GM23338 (cell line): Measurements from ENCODE around the gene ATP5ME. TPM values are rescaled to one million over a fixed set of nuclear protein-coding genes. Genes with fewer than 3 reads are reported as not detected.

ENCODE experiments used
- CREB1 ChIP-seq: fragments of 250-450 bp; sonication (Bioruptor Pico); IDR thresholded peaks from 2 replicates; pipeline ENCODE4 v1.5.0; 2020; ENCODE audit warnings: low read depth, mild to moderate bottlenecking, moderate library complexity
- JUNB ChIP-seq: IDR thresholded peaks from one replicate; pipeline ENCODE4 v1.6.1; 2016; ENCODE audit warnings: antibody characterized with exemption; ENCODE audit not compliant: unreplicated experiment
- POLR2AphosphoS5 ChIP-seq: IDR thresholded peaks from 2 replicates; pipeline ENCODE4 v1.6.1; 2016; ENCODE audit warnings: antibody characterized with exemption, low read depth
- ZNF331 ChIP-seq: fragments of 250-450 bp; sonication (Bioruptor Pico); IDR thresholded peaks from 2 replicates; pipeline ENCODE4 v1.5.0; 2020; ENCODE audit warnings: low read depth, mild to moderate bottlenecking, moderate library complexity
- polyA plus RNA-seq: library from polyadenylated mRNA; unstranded; fragments of >200 nt; fragmentation: Nextera tagmentation; extraction: Ambion mirVana; gene quantifications from 2 replicates; pipeline ENCODE4 v1.2.1, GENCODE V29; 2016
- total RNA-seq: library from RNA; depleted of rRNA; stranded (reverse); fragments of >200 nt; shearing (Covaris generic); gene quantifications from 2 replicates; pipeline ENCODE4 v1.2.3, GENCODE V29; 2014
- TF ChIP-seq, protein P1 (sequence below): fragments of 250-450 bp; sonication (Bioruptor Pico); IDR thresholded peaks from 2 replicates; pipeline ENCODE4 v1.5.0; 2020; ENCODE audit warnings: mild to moderate bottlenecking, moderate library complexity
- TF ChIP-seq, protein P2 (sequence below): IDR thresholded peaks from one replicate; pipeline ENCODE4 v1.6.1; 2018; ENCODE audit warnings: antibody characterized with exemption; ENCODE audit not compliant: unreplicated experiment

Gene ATP5ME
- total and polyA plus RNA-seq, 2 experiments from 2014 or later, result 60.5 to 2,021 TPM

DNA sequence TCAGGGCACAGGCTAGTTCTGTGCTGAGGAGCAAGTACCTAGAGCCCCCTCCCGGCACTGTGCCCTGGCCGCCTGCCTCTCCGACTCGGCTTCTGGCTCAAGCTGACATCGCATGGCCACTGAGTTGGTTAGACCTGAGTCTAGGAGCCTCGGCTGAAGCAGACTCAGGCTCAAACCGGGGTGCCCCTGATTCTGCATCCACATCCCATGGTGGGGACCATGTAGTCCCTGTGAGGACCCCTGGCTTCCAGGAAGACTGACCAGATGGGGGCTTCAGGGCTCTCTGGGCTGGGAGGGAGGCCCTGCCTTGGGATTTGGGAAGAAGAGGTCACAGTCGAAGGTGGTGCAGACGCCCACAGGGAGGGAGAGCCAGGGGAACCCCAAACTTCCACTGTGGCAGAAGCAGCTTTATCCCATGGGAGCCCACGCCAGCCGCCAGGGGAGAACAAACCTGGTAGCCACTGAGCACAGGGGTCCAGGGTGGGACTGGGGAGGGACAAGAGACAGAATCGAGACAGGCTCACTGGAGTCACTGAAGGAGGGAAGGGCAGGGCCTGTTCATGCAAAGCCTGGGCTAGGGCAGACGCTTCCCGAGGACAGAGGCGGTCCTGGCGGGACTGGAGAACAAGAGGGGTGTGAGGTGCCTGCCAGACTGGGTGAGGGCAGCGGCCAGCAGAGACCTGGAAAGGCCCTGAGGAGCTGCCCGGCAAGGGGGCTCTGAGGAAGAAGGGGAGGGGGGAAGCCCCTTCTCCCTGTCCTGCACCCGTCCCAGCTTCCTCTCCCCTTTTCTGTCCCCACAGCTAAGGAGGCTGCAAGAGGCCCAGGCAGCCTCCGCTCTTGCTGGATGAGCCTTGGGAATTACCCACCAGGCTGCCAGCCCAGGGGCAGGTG, 47.6 kb downstream of the ATP5ME start (continued):
- TF ChIP-seq, protein P1, sequence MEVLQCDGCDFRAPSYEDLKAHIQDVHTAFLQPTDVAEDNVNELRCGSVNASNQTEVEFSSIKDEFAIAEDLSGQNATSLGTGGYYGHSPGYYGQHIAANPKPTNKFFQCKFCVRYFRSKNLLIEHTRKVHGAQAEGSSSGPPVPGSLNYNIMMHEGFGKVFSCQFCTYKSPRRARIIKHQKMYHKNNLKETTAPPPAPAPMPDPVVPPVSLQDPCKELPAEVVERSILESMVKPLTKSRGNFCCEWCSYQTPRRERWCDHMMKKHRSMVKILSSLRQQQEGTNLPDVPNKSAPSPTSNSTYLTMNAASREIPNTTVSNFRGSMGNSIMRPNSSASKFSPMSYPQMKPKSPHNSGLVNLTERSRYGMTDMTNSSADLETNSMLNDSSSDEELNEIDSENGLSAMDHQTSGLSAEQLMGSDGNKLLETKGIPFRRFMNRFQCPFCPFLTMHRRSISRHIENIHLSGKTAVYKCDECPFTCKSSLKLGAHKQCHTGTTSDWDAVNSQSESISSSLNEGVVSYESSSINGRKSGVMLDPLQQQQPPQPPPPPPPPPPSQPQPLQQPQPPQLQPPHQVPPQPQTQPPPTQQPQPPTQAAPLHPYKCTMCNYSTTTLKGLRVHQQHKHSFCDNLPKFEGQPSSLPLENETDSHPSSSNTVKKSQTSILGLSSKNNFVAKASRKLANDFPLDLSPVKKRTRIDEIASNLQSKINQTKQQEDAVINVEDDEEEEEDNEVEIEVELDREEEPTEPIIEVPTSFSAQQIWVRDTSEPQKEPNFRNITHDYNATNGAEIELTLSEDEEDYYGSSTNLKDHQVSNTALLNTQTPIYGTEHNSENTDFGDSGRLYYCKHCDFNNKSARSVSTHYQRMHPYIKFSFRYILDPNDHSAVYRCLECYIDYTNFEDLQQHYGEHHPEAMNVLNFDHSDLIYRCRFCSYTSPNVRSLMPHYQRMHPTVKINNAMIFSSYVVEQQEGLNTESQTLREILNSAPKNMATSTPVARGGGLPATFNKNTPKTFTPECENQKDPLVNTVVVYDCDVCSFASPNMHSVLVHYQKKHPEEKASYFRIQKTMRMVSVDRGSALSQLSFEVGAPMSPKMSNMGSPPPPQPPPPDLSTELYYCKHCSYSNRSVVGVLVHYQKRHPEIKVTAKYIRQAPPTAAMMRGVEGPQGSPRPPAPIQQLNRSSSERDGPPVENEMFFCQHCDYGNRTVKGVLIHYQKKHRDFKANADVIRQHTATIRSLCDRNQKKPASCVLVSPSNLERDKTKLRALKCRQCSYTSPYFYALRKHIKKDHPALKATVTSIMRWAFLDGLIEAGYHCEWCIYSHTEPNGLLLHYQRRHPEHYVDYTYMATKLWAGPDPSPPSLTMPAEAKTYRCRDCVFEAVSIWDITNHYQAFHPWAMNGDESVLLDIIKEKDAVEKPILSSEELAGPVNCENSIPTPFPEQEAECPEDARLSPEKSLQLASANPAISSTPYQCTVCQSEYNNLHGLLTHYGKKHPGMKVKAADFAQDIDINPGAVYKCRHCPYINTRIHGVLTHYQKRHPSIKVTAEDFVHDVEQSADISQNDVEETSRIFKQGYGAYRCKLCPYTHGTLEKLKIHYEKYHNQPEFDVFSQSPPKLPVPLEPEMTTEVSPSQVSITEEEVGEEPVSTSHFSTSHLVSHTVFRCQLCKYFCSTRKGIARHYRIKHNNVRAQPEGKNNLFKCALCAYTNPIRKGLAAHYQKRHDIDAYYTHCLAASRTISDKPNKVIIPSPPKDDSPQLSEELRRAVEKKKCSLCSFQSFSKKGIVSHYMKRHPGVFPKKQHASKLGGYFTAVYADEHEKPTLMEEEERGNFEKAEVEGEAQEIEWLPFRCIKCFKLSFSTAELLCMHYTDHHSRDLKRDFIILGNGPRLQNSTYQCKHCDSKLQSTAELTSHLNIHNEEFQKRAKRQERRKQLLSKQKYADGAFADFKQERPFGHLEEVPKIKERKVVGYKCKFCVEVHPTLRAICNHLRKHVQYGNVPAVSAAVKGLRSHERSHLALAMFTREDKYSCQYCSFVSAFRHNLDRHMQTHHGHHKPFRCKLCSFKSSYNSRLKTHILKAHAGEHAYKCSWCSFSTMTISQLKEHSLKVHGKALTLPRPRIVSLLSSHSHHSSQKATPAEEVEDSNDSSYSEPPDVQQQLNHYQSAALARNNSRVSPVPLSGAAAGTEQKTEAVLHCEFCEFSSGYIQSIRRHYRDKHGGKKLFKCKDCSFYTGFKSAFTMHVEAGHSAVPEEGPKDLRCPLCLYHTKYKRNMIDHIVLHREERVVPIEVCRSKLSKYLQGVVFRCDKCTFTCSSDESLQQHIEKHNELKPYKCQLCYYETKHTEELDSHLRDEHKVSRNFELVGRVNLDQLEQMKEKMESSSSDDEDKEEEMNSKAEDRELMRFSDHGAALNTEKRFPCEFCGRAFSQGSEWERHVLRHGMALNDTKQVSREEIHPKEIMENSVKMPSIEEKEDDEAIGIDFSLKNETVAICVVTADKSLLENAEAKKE (CRISPR knock-in tag), result no peak
- TF ChIP-seq POLR2AphosphoS5 (no peak), JUNB (no peak), ZNF331 (CRISPR knock-in tag) (no peak), CREB1 (CRISPR knock-in tag) (no peak)
- TF ChIP-seq, protein P2, sequence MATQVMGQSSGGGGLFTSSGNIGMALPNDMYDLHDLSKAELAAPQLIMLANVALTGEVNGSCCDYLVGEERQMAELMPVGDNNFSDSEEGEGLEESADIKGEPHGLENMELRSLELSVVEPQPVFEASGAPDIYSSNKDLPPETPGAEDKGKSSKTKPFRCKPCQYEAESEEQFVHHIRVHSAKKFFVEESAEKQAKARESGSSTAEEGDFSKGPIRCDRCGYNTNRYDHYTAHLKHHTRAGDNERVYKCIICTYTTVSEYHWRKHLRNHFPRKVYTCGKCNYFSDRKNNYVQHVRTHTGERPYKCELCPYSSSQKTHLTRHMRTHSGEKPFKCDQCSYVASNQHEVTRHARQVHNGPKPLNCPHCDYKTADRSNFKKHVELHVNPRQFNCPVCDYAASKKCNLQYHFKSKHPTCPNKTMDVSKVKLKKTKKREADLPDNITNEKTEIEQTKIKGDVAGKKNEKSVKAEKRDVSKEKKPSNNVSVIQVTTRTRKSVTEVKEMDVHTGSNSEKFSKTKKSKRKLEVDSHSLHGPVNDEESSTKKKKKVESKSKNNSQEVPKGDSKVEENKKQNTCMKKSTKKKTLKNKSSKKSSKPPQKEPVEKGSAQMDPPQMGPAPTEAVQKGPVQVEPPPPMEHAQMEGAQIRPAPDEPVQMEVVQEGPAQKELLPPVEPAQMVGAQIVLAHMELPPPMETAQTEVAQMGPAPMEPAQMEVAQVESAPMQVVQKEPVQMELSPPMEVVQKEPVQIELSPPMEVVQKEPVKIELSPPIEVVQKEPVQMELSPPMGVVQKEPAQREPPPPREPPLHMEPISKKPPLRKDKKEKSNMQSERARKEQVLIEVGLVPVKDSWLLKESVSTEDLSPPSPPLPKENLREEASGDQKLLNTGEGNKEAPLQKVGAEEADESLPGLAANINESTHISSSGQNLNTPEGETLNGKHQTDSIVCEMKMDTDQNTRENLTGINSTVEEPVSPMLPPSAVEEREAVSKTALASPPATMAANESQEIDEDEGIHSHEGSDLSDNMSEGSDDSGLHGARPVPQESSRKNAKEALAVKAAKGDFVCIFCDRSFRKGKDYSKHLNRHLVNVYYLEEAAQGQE, result no peak
